GM19452 (cell line): Measurements from ENCODE around the gene GALNS.
"Not testable (repeated sequence)": the region's sequence is repeated elsewhere in the genome, so short reads cannot be mapped to it uniquely, and the experiment has no call there.

ENCODE experiments used
- ATAC-seq: cut with Tn5 transposase; IDR thresholded peaks from one replicate; pipeline ENCODE4 v1.9.1; 2021; ENCODE audit not compliant: unreplicated experiment

The GALNS gene

DNA sequence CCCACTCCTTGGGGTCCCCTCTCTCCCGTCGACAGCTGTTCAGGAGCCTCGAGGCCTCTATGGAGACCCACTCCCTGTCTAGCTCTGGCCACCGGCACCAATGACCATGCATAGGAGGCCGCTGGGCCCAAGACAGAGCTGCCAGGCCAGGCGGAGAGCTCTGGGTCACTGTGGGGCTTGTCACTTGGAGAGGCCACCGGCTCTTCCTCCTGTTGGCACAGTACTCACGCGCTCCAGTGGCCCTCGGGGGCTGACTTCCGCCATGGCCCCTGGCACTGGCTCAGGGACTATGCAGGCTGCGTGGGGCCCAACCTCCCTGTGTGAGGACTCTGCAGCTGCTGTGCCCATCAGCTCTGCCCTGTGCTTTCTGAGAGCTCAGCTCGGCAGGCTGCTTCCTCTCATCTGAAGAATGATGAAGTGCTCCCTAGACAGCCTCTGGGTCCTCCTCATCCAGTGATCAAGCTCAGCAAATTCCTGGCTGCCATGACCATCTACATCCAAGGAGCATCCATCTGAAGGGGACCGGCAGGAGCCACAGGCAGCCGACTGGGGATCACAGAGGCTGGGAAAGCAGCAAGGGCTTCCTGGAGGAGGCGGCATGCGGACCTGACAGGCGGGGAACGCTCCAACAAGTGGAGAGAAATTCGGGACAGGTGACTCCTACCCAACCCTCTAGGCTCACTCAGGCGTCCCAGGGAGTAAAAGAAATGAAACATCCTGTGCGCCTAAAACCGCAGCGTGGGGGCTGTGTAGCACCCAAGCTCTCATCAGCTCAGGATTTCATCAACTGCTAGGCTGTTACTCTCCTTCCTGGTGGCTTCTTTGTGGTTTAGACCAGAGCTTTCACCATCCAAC lies 16.8 kb downstream of the GALNS start:
- no peak for ATAC-seq

DNA sequence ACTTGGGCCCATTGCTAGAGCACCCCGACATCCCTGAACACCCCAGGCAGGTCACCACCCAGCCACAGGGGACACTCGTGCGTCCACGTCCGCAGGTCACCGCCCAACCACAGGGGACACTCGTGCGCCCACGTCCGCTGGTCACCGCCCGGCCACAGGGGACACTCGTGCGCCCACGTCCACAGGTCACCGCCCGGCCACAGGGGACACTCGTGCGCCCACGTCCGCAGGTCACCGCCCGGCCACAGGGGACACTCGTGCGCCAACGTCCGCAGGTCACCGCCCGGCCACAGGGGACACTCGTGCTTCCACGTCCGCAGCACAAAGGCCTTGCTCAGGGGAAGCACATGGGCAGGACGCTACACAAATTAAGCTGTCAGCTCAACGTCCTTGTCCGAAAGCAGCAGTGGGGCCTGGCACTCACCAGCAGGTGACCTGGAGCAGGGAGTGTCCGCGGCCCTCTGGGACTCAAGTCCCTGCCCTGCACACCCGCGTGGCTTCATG lies 17.7 kb downstream of the GALNS start:
- no peak for ATAC-seq

- no peak for ATAC-seq
These were observed 18.2 kb downstream of the GALNS start for GRCh38 chr16:88838566-88838965.

- ATAC-seq, result no peak
These were observed 18.9 kb downstream of the GALNS start for GRCh38 chr16:88837806-88838205.

- ATAC-seq, result no peak
These were observed 20.0 kb downstream of the GALNS start for GRCh38 chr16:88836791-88837190.

DNA sequence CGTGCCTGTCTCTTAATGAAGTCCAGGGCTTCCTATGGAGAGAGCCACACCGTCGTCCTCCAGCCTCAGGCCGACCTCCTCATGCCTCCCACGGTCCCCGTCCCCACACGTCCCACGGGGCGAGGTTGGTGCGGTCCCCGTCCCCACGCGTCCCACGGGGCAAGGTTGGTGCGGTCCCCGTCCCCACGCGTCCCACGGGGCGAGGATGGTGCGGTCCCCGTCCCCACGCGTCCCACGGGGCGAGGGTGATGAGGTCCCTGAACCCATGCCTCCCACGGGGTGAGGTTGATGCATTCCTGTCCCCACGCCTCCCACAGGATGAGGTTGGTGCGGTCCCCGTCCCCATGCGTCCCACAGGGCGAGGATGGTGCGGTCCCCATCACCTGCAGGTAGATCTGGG lies 20.9 kb downstream of the GALNS start:
- ATAC-seq, result no peak

DNA sequence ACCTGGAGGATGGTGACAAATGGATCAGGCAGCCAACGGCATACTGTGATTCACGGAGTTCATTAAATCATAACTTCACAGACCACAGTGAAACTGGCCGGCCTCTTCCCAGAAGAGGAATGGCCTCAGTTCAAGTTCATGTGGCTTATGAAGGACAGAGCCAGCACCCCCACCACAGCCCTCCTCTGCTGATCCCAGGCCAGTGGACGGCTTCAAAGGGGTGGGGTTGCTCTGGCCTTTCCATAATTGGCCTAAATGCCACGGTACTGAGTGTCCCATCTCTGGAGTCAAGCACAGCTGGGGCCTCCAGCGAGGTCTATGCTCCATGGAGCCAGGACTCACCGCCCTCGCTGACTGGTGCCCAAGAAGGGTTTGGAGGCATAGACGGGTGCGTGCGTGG lies 21.4 kb downstream of the GALNS start:
- no peak for ATAC-seq

- ATAC-seq, result no peak
These were observed 22.1 kb downstream of the GALNS start for GRCh38 chr16:88834670-88835069.

DNA sequence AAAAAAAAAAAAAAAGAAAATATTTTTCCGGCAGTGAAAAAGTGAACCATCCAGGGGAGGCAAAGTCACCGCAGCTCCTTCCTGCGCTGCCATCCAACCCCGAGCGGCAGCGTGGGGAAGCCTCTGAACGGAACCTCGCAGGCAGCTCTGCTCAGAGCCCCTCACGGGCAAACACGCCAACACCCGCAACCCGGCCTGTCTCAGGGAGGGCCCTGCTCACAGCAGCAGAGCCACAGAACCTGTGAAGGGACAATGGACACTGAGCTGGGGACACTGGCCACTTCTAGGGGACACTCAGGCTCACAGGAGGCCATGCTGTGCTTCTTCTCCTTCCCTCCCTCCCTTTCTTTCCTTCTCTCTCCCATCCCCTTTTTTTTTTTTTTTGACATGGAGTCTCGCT lies 23.7 kb downstream of the GALNS start:
- ATAC-seq, result no peak

GRCh38 chr16:88831838-88832237 lies 24.9 kb downstream of the GALNS start:
- no peak for ATAC-seq

DNA sequence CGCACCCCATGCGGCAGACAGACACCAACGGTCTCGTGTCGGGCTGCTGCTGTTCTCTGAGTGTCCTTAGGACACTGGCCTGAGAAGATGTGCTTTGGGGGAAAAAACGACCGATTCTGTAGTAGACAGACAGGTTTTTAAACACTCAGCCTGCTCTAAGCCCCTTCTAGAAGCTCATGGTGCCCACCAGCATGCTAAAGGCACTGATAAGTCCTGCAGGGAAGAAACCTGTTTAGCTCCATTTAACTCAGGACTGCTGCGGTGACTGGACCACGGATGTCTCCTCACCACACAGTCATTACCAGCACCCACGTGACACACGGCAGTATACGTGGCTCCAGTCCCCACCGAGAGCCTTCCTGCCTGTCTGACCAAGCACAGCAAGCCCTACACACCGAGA lies 26.0 kb downstream of the GALNS start:
- no peak for ATAC-seq

GRCh38 chr16:88830258-88830657 lies 26.5 kb downstream of the GALNS start:
- ATAC-seq, result no peak

GRCh38 chr16:88828711-88829110 lies 28.0 kb downstream of the GALNS start:
- ATAC-seq, result no peak

GRCh38 chr16:88827727-88828126 lies 29.0 kb downstream of the GALNS start:
- ATAC-seq, result no peak

GRCh38 chr16:88826070-88826840 lies 30.5 kb downstream of the GALNS start:
- no peak for ATAC-seq

DNA sequence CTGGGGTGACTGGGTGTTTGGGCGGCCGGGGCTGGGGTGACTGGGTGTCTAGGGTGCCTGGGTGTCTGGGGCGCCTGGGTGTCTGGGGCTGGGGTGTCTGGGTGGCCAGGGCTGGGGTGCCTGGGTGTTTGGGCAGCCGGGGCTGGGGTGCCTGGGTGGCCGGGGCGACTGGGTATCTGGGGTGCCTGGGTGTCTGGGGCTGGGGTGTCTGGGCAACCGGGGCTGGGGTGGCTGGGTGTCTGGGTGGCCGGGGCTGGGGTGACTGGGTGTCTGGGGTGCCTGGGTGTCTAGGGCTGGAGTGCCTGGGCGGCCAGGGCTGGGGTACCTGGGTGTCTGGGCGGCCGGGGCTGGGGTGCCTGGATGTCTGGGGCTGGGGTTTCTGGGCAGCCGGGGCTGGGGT lies 31.6 kb downstream of the GALNS start:
- no peak for ATAC-seq

DNA sequence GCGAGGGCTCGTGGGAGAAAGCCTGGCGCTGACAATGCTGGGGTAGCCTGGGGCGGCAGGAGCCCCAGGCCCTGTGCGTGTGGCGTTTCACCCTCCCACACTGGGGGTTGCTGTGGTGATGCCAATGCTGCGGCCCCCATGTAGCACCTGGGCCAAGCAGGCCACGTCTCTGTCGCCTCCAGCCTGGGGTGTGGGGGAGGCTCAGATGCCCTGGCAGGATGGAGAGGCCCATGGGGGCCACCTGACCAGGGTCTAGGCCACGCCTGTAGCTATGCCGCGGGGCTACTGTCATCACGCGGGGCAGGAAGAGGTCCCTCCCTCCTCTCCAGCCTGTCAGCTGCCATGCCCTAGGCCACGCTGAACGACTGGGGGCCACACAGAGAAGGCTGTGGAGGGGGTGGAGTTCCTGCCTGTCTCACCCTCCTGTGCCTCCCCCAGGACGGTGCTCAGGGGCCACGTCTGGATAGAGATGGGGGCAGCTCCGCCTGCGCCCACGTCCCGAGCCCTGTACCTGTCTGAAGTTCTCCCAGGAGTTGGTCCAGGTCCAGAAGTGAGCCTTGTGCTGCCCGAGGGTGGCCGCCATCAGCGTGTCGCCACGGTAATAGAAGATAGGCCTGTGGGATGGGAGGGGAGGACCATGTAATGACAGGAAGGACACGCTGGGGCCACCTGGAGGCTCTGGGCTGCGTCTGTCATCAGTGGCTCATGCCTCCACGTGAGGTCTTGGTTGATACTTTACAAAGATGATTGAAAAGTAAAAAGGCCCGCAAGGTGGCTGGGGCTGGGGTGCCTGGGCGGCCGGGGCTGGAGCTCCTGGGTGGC lies 32.3 kb downstream of the GALNS start:
- no peak for ATAC-seq

GRCh38 chr16:88823646-88824045 lies 33.1 kb downstream of the GALNS start:
- ATAC-seq, result not testable (repeated sequence)

GRCh38 chr16:88822281-88823040 lies 34.3 kb downstream of the GALNS start:
- ATAC-seq, result no peak

DNA sequence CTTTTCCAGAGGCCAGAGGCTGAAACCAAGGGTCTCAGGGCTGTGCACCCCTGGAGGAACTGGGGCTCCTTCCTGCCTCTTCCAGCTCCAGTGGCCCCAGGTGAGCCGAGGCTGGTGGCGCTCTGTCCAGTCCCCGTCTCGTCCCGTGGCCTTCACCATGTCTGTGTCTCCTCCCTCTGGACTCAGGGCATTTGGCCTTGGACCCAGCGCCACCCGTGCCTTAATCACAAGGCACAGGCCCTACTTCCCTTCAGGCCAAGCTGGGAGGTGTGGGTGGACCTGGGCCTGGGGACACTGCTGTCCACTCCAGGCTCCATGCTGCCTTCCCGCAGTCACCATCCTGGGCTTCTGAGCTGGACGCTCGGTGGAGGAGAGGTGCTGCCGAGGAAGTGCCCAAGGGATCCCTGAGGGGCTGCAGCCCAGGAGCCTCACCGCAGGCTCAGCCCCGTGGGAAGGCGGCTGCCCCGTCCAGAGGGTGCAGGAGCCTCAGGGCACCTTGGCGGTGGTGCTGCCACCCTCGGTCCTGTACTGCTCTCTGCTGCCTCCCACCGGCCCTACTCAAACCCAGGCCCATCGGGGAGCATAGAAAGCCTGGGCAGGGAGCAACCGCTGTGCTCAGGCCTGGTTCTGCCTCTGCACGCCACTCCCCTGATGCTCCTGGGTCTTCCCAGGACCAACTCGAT lies 35.4 kb downstream of the GALNS start:
- no peak for ATAC-seq
